HepG2 (cell line): ENCODE measurements around the gene SIGMAR1.

Experiments used
- ADNP ChIP-seq: sonication (generic); formaldehyde crosslinking; IDR thresholded peaks from 2 replicates; pipeline ENCODE4 v1.4.0; 2020; ENCODE audit warnings: missing genetic modification reagents
- CTCF ChIP-seq: sonication (generic); formaldehyde crosslinking; IDR thresholded peaks from 2 replicates; pipeline ENCODE4 v1.5.0; 2020; ENCODE audit warnings: mild to moderate bottlenecking, missing genetic modification reagents, moderate library complexity
- FOXO4 ChIP-seq: sonication (generic); formaldehyde crosslinking; conservative IDR thresholded peaks from 2 replicates; pipeline ENCODE4 v1.8.1; 2023; ENCODE audit warnings: missing genetic modification reagents
- HOXA9 ChIP-seq: sonication (generic); formaldehyde crosslinking; IDR thresholded peaks from 2 replicates; pipeline ENCODE4 v1.8.1; 2022; ENCODE audit warnings: missing genetic modification reagents, mild to moderate bottlenecking, moderate library complexity, borderline replicate concordance
- MAFG ChIP-seq: sonication (generic); formaldehyde crosslinking; IDR thresholded peaks from 2 replicates; pipeline ENCODE4 v1.5.1; 2020; ENCODE audit warnings: mild to moderate bottlenecking, missing genetic modification reagents
- RNF2 ChIP-seq: fragments of 450-650 bp; conservative IDR thresholded peaks from 2 replicates; pipeline ENCODE4 v1.6.1; 2016; ENCODE audit warnings: low read depth
- U2AF1 ChIP-seq: fragments of 200-400 bp; formaldehyde crosslinking; optimal IDR thresholded peaks from 2 replicates; pipeline ENCODE3; 2017; ENCODE audit warnings: mild to moderate bottlenecking, low read depth, low read length
- XRCC5 ChIP-seq: fragments of 200-400 bp; formaldehyde crosslinking; optimal IDR thresholded peaks from 2 replicates; pipeline ENCODE3; 2017; ENCODE audit warnings: mild to moderate bottlenecking, low read length
- ZC3H13 ChIP-seq: sonication (generic); formaldehyde crosslinking; IDR thresholded peaks from 2 replicates; pipeline ENCODE4 v1.8.1; 2023; ENCODE audit warnings: mild to moderate bottlenecking, missing genetic modification reagents, moderate library complexity
- ZEB1 ChIP-seq: IDR thresholded peaks from 2 replicates; pipeline ENCODE4 v1.6.1; 2012; ENCODE audit warnings: mild to moderate bottlenecking, low read depth, inconsistent platforms; ENCODE audit not compliant: insufficient replicate concordance
- ZMYM3 ChIP-seq: sonication (generic); formaldehyde crosslinking; IDR thresholded peaks from 2 replicates; pipeline ENCODE4 v1.5.1; 2020; ENCODE audit warnings: mild to moderate bottlenecking, missing genetic modification reagents
- ZNF12 ChIP-seq: sonication (generic); formaldehyde crosslinking; IDR thresholded peaks from 2 replicates; pipeline ENCODE4 v1.5.0; 2020; ENCODE audit warnings: missing genetic modification reagents
- ZNF780A ChIP-seq: sonication (generic); formaldehyde crosslinking; IDR thresholded peaks from 2 replicates; pipeline ENCODE4 v1.8.0; 2022; ENCODE audit warnings: mild to moderate bottlenecking, missing genetic modification reagents, moderate library complexity
- ZSCAN30 ChIP-seq: sonication (generic); formaldehyde crosslinking; IDR thresholded peaks from 2 replicates; pipeline ENCODE4 v1.5.0; 2020; ENCODE audit warnings: mild to moderate bottlenecking, missing genetic modification reagents

- TF ChIP-seq CTCF (CRISPR knock-in tag) (no peak), ZSCAN30 (CRISPR knock-in tag) (no peak), MAFG (CRISPR knock-in tag) (no peak), ADNP (no peak), ZNF780A (CRISPR knock-in tag) (no peak), FOXO4 (no peak), U2AF1 (no peak), ZC3H13 (CRISPR knock-in tag) (no peak), HOXA9 (CRISPR knock-in tag) (no peak), RNF2 (no peak), ZNF12 (no peak), ZMYM3 (no peak), ZEB1 (no peak), XRCC5 (no peak)
These were observed 9.6 kb downstream of the SIGMAR1 start for GRCh38 chr9:34627716-34628655.
